ENCODE results near the gene NPAS2. TPM values are rescaled to one million over a fixed set of nuclear protein-coding genes. Genes with fewer than 3 reads are reported as not detected.

NPAS2 gene
- total and polyA plus RNA-seq, 2 of the 8 experiments (the other 6 are each of a cell fraction or from before 2014, with no cell fraction given): 1.8 to 1.9 TPM

- TF ChIP-seq TBP (IDR thresholded peaks at IDR 0.05; ENCODE audit: low read depth, low read length): no peak
- no peak for TF ChIP-seq ATF3 (IDR thresholded peaks at IDR 0.05; ENCODE audit: insufficient read depth, low read depth, low read length)
- TF ChIP-seq GABPA (IDR thresholded peaks at IDR 0.05; ENCODE audit: borderline replicate concordance, insufficient read depth, low read length): no peak
Measured at GRCh38 chr2:101032084-101032776, 212.3 kb downstream of the NPAS2 start (continued).

Data from H1 (cell line).